ENCODE measurements around the gene ASAP3.

- TF ChIP-seq FOXP2 (optimal IDR thresholded peaks at IDR 0.05; ENCODE audit: borderline replicate concordance, extremely low read depth, extremely low read length, insufficient read depth) (no peak), TAF1 (IDR thresholded peaks at IDR 0.05; ENCODE audit: borderline replicate concordance, insufficient read depth, low read length) (no peak), POLR2AphosphoS5 (IDR thresholded peaks at IDR 0.05; ENCODE audit: low read depth, low read length) (no peak)
Measured at GRCh38 chr1:23444104-23444533, 39.9 kb downstream of the ASAP3 start.
